ENCODE data around the gene CREM.
A peak's percentile ranks its signal among the peaks of the same experiment; 100 is the strongest.
"Not testable (repeated sequence)": the region's sequence is repeated elsewhere in the genome, so short reads cannot be mapped to it uniquely, and the experiment has no call there.

CREM gene

GRCh38 chr10:35216303-35216905 lies 89.8 kb downstream of the CREM start:
- Histone ChIP-seq H2BK5ac (ENCODE audit: low read depth, low read length, poor library complexity) (no peak overlapping the region), H3K18ac (ENCODE audit: low read length) (no peak overlapping the region), H3K27me3 (ENCODE audit: insufficient read depth, low read length) (no peaks in the 10 kb centered on the region), H3K27ac (ENCODE audit: low read depth, low read length) (no peak overlapping the region), H3K79me2 (ENCODE audit: control insufficient read depth, insufficient read depth, low read length, poor library complexity) (no peaks in the 10 kb centered on the region), H2AFZ (ENCODE audit: insufficient read depth, low read length, poor library complexity) (no peak overlapping the region), H3K4me1 (ENCODE audit: control insufficient read depth in 1 of 2, insufficient read depth in 2 of 2, low read length in 2 of 2) (peaks cover 5 to 6% of the 10 kb centered on the region in 2 experiments), H3K9me3 (ENCODE audit: insufficient read depth, low read depth, low read length) (no peaks in the 10 kb centered on the region), H3K9ac (ENCODE audit: low read length) (no peak overlapping the region), H3K79me1 (ENCODE audit: low read length) (peaks cover 2% of the 10 kb centered on the region), H3K4me2 (ENCODE audit: low read length) (no peak overlapping the region), H3K23ac (ENCODE audit: low read length) (no peak overlapping the region), H4K91ac (ENCODE audit: low read depth, low read length) (no peak overlapping the region), H3K4me3 (ENCODE audit: low read depth, low read length) (no peak overlapping the region), H3K36me3 (ENCODE audit: control insufficient read depth in 1 of 2, insufficient read depth in 2 of 2, low read length in 2 of 2) (no peaks in the 10 kb centered on the region), H2BK12ac (ENCODE audit: low read length) (no peak overlapping the region), H3K4ac (ENCODE audit: low read depth, low read length) (no peak overlapping the region), H2AK5ac (ENCODE audit: low read length) (no peak overlapping the region), H4K12ac (ENCODE audit: low read depth, low read length) (no peak overlapping the region), H4K8ac (ENCODE audit: low read depth, low read length) (no peak overlapping the region), H2BK120ac (ENCODE audit: insufficient read depth, low read length, poor library complexity) (no peak overlapping the region), H3K14ac (ENCODE audit: low read length) (no peak overlapping the region)
- peak in 1 of 2 donors; percentile 12 for DNase-seq
- no CpG with 5 or more reads among the region's 6 CpGs for WGBS (ENCODE audit: extremely low coverage, insufficient coverage, insufficient read length)

GRCh38 chr10:35216956-35217355 lies 90.3 kb downstream of the CREM start:
- H3K18ac ChIP-seq (ENCODE audit: low read length); H3K9me3 ChIP-seq (ENCODE audit: insufficient read depth, low read depth, low read length); H4K8ac ChIP-seq (ENCODE audit: low read depth, low read length); DNase-seq; H4K12ac ChIP-seq (ENCODE audit: low read depth, low read length); H3K9ac ChIP-seq (ENCODE audit: low read length); H3K79me1 ChIP-seq (ENCODE audit: low read length); H3K27ac ChIP-seq (ENCODE audit: low read depth, low read length); H3K4me3 ChIP-seq (ENCODE audit: low read depth, low read length); H2AFZ ChIP-seq (ENCODE audit: insufficient read depth, low read length, poor library complexity); H2BK120ac ChIP-seq (ENCODE audit: insufficient read depth, low read length, poor library complexity); H2BK5ac ChIP-seq (ENCODE audit: low read depth, low read length, poor library complexity); H3K4me1 ChIP-seq (ENCODE audit: control insufficient read depth in 1 of 2, insufficient read depth in 2 of 2, low read length in 2 of 2); H3K14ac ChIP-seq (ENCODE audit: low read length); H4K91ac ChIP-seq (ENCODE audit: low read depth, low read length); H3K36me3 ChIP-seq (ENCODE audit: control insufficient read depth in 1 of 2, insufficient read depth in 2 of 2, low read length in 2 of 2); H3K27me3 ChIP-seq (ENCODE audit: insufficient read depth, low read length); H2AK5ac ChIP-seq (ENCODE audit: low read length); H3K79me2 ChIP-seq (ENCODE audit: control insufficient read depth, insufficient read depth, low read length, poor library complexity); H3K4ac ChIP-seq (ENCODE audit: low read depth, low read length); H3K4me2 ChIP-seq (ENCODE audit: low read length); H3K23ac ChIP-seq (ENCODE audit: low read length); H2BK12ac ChIP-seq (ENCODE audit: low read length): not testable (repeated sequence)
- no CpG with 5 or more reads among the region's 9 CpGs for WGBS (ENCODE audit: extremely low coverage, insufficient coverage, insufficient read length)

- no peak overlapping the region for H4K8ac ChIP-seq (ENCODE audit: low read depth, low read length)
- no peak overlapping the region for H3K4me3 ChIP-seq (ENCODE audit: low read depth, low read length)
- no peaks in the 10 kb centered on the region for H3K27me3 ChIP-seq (ENCODE audit: insufficient read depth, low read length)
- no peaks in the 10 kb centered on the region for H3K36me3 ChIP-seq (ENCODE audit: control insufficient read depth in 1 of 2, insufficient read depth in 2 of 2, low read length in 2 of 2)
- H3K79me2 ChIP-seq (ENCODE audit: control insufficient read depth, insufficient read depth, low read length, poor library complexity), result no peaks in the 10 kb centered on the region
- H3K9ac ChIP-seq (ENCODE audit: low read length), result no peak overlapping the region
- no peak overlapping the region for H3K4ac ChIP-seq (ENCODE audit: low read depth, low read length)
- no peak overlapping the region for H2AFZ ChIP-seq (ENCODE audit: insufficient read depth, low read length, poor library complexity)
- H2BK120ac ChIP-seq (ENCODE audit: insufficient read depth, low read length, poor library complexity), result no peak overlapping the region
- H3K9me3 ChIP-seq (ENCODE audit: insufficient read depth, low read depth, low read length), result no peaks in the 10 kb centered on the region
- DNase-seq, result no peak
- H3K23ac ChIP-seq (ENCODE audit: low read length), result no peak overlapping the region
- H2BK5ac ChIP-seq (ENCODE audit: low read depth, low read length, poor library complexity), result no peak overlapping the region
- H3K4me1 ChIP-seq (ENCODE audit: control insufficient read depth in 1 of 2, insufficient read depth in 2 of 2, low read length in 2 of 2), result peaks cover 4 to 5% of the 10 kb centered on the region in 2 experiments
- no peak overlapping the region for H4K91ac ChIP-seq (ENCODE audit: low read depth, low read length)
- no CpG with 5 or more reads among the region's 5 CpGs for WGBS (ENCODE audit: extremely low coverage, insufficient coverage, insufficient read length)
- H3K4me2 ChIP-seq (ENCODE audit: low read length), result no peak overlapping the region
- H4K12ac ChIP-seq (ENCODE audit: low read depth, low read length), result no peak overlapping the region
- no peak overlapping the region for H2AK5ac ChIP-seq (ENCODE audit: low read length)
- H2BK12ac ChIP-seq (ENCODE audit: low read length), result no peak overlapping the region
- H3K27ac ChIP-seq (ENCODE audit: low read depth, low read length), result no peak overlapping the region
- no peak overlapping the region for H3K18ac ChIP-seq (ENCODE audit: low read length)
- peaks cover under 1% of the 10 kb centered on the region for H3K79me1 ChIP-seq (ENCODE audit: low read length)
- no peak overlapping the region for H3K14ac ChIP-seq (ENCODE audit: low read length)
These were observed 90.8 kb downstream of the CREM start for GRCh38 chr10:35217455-35217854.

GRCh38 chr10:35218339-35218955 lies 91.8 kb downstream of the CREM start:
- no peaks in the 10 kb centered on the region for H3K79me2 ChIP-seq (ENCODE audit: control insufficient read depth, insufficient read depth, low read length, poor library complexity)
- H3K9me3 ChIP-seq (ENCODE audit: insufficient read depth, low read depth, low read length), result no peaks in the 10 kb centered on the region
- H3K23ac ChIP-seq (ENCODE audit: low read length), result no peak overlapping the region
- no peak overlapping the region for H3K18ac ChIP-seq (ENCODE audit: low read length)
- no peaks in the 10 kb centered on the region for H3K4me1 ChIP-seq (ENCODE audit: control insufficient read depth in 1 of 2, insufficient read depth in 2 of 2, low read length in 2 of 2)
- peak overlapping the region; percentile 51 for H4K12ac ChIP-seq (ENCODE audit: low read depth, low read length)
- no peak overlapping the region for H3K9ac ChIP-seq (ENCODE audit: low read length)
- no CpG with 5 or more reads among the region's 7 CpGs for WGBS (ENCODE audit: extremely low coverage, insufficient coverage, insufficient read length)
- no peak overlapping the region for H3K14ac ChIP-seq (ENCODE audit: low read length)
- no peak overlapping the region for H2BK5ac ChIP-seq (ENCODE audit: low read depth, low read length, poor library complexity)
- peak; percentile 89 to 99 for DNase-seq
- H3K27me3 ChIP-seq (ENCODE audit: insufficient read depth, low read length), result no peaks in the 10 kb centered on the region
- H3K4me2 ChIP-seq (ENCODE audit: low read length), result no peak overlapping the region
- H4K91ac ChIP-seq (ENCODE audit: low read depth, low read length), result no peak overlapping the region
- H3K4ac ChIP-seq (ENCODE audit: low read depth, low read length), result no peak overlapping the region
- H2AFZ ChIP-seq (ENCODE audit: insufficient read depth, low read length, poor library complexity), result peak overlapping the region; percentile 45
- H3K27ac ChIP-seq (ENCODE audit: low read depth, low read length), result no peak overlapping the region
- peak overlapping the region; percentile 90 for H2BK12ac ChIP-seq (ENCODE audit: low read length)
- H3K79me1 ChIP-seq (ENCODE audit: low read length), result no peaks in the 10 kb centered on the region
- no peak overlapping the region for H2AK5ac ChIP-seq (ENCODE audit: low read length)
- peak overlapping the region; percentile 53 for H2BK120ac ChIP-seq (ENCODE audit: insufficient read depth, low read length, poor library complexity)
- H4K8ac ChIP-seq (ENCODE audit: low read depth, low read length), result no peak overlapping the region
- H3K36me3 ChIP-seq (ENCODE audit: control insufficient read depth in 1 of 2, insufficient read depth in 2 of 2, low read length in 2 of 2), result no peaks in the 10 kb centered on the region
- H3K4me3 ChIP-seq (ENCODE audit: low read depth, low read length), result no peak overlapping the region
